Stomach (tissue), 4 donors: ENCODE results near the gene MAPK9.

ENCODE experiments used
- CTCF ChIP-seq, 7 experiments: fragments of 450-650 bp in 4 of 7; fragments of 200-600 bp in 3 of 7; sonication (generic) in 3 of 7; IDR thresholded peaks; one replicate each; pipeline ENCODE4 v1.5.1; 2016 to 2019; ENCODE audit warnings: antibody characterized with exemption in 7 of 7, control low read depth in 2 of 7, mild to moderate bottlenecking in 1 of 7
- POLR2AphosphoS5 ChIP-seq, 3 donors: sonication (generic); formaldehyde crosslinking; IDR thresholded peaks; one replicate each; pipeline ENCODE4 v1.6.1; 2016; ENCODE audit warnings: antibody characterized with exemption in 3 of 3

- TF ChIP-seq CTCF (IDR thresholded peaks at IDR 0.05), result no peak
- TF ChIP-seq POLR2AphosphoS5 (IDR thresholded peaks at IDR 0.05), result no peak
Measured at GRCh38 chr5:180330270-180330648, 38.4 kb upstream of the MAPK9 start.
